Esophagus muscularis mucosa (tissue), 4 donors: ENCODE measurements around the gene TOR1AIP2.

Experiments
- CTCF ChIP-seq, 3 experiments: fragments of 200-600 bp in 2 of 3; fragments of 450-650 bp in 1 of 3; sonication (generic) in 2 of 3; IDR thresholded peaks; one replicate each; pipeline ENCODE4 v1.5.1; 2017 to 2019; ENCODE audit warnings: antibody characterized with exemption in 3 of 3, mild to moderate bottlenecking in 2 of 3, moderate library complexity in 1 of 3
- EP300 ChIP-seq: sonication (generic); formaldehyde crosslinking; IDR thresholded peaks from one replicate; pipeline ENCODE4 v1.6.1; 2017; ENCODE audit warnings: antibody characterized with exemption
- POLR2A ChIP-seq: fragments of 450-650 bp; IDR thresholded peaks from one replicate; pipeline ENCODE4 v1.6.1; 2017; ENCODE audit warnings: antibody characterized with exemption, moderate library complexity, mild to moderate bottlenecking, low read depth

DNA sequence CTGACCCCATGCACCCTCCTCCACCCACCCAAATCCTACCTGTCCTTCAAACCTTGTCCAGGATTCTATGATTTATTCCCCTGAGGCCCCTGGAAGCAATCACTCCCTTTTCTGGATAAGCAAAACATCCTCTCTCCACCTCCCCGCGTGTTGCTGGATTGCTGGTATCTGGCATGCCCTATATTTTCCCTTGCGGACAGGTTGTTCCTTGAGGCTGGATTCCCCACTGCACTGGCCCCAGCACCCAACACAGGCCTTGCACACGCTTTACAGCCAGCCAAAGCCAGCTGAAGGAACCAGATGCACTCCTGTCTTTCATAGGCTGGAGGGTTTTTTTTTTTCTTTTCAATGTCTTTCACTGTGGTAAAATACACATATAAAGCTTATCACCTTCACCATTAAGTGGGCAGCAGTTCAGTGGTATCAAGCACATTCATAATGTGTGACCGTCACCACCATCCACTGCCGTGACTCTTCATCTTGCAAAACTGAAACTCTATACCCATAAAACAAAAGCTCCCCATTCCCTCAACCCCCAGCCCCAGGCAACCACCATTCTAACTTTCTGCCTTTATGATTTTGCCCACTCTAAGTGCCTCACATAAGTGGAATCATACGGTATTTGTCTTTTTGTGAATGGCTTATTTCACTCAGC, 50.9 kb downstream of the TOR1AIP2 start:
- TF ChIP-seq CTCF (IDR thresholded peaks at IDR 0.05) (no peak), EP300 (no peak), POLR2A (no peak)
